Thoracic aorta (tissue), 2 donors: ENCODE measurements around the gene DIP2B. TPM values are rescaled to one million over a fixed set of nuclear protein-coding genes. Genes with fewer than 3 reads are reported as not detected.

Experiments
- ATAC-seq: fragments of 150-250 bp; one replicate; pipeline ENCODE4 v1.8.0; 2017; ENCODE audit warnings: low read depth; ENCODE audit not compliant: insufficient number of reproducible peaks, low FRiP score
- DNase-seq: peaks from one replicate; pipeline ENCODE4 v3.0.0-alpha.2; 2020; ENCODE audit warnings: low spot score
- H3K27ac ChIP-seq, 2 donors: fragments of 200-600 bp; sonication (generic); 1 replicate in 1 of 2; 2 replicates in 1 of 2; pipeline ENCODE4 v1.5.1; 2016; ENCODE audit warnings: mild to moderate bottlenecking in 2 of 2, moderate library complexity in 2 of 2
- H3K27me3 ChIP-seq: fragments of 200-600 bp; sonication (generic); replicated peaks from 2 replicates; pipeline ENCODE4 v1.6.0; 2016; ENCODE audit warnings: mild to moderate bottlenecking; ENCODE audit not compliant: insufficient read depth
- H3K36me3 ChIP-seq: fragments of 200-600 bp; sonication (generic); one replicate; pipeline ENCODE4 v1.5.1; 2016
- H3K4me1 ChIP-seq, 2 donors: fragments of 200-600 bp; sonication (generic); 1 replicate in 1 of 2; 2 replicates in 1 of 2; pipeline versions ENCODE4 v1.5.1 to v1.6.0; 2016; ENCODE audit warnings: low read depth in 2 of 2, mild to moderate bottlenecking in 1 of 2; ENCODE audit not compliant: control insufficient read depth in 1 of 2
- H3K4me3 ChIP-seq: fragments of 200-600 bp; sonication (generic); 2 replicates; pipeline ENCODE4 v1.5.1; 2016; ENCODE audit warnings: mild to moderate bottlenecking
- H3K9me3 ChIP-seq: fragments of 200-600 bp; sonication (generic); 2 replicates; pipeline ENCODE4 v1.5.1; 2016
- CTCF ChIP-seq: fragments of 200-600 bp; sonication (generic); IDR thresholded peaks from one replicate; pipeline ENCODE4 v1.5.1; 2019; ENCODE audit warnings: antibody characterized with exemption
- total RNA-seq, 2 donors: library from RNA; depleted of rRNA; stranded (reverse); fragments of >200 nt; gene quantifications; one replicate each; pipeline versions ENCODE4 v1.1.0 to v1.2.3, GENCODE V29; 2016

The DIP2B gene
- total RNA-seq, 2 donors from 2014 or later = 22.3 to 22.9 TPM

GRCh38 chr12:50523772-50524171 is 19.0 kb downstream of the DIP2B start:
- H3K36me3 ChIP-seq = no peaks in the 10 kb centered on the region
- H3K27me3 ChIP-seq = no peaks in the 10 kb centered on the region
- no peak for ATAC-seq
- DNase-seq = no peak
- peaks cover 4 to 12% of the 10 kb centered on the region in 2 donors for H3K4me1 ChIP-seq
- no peak overlapping the region for H3K4me3 ChIP-seq
- no peaks in the 10 kb centered on the region for H3K9me3 ChIP-seq
- no peak overlapping the region for H3K27ac ChIP-seq
- TF ChIP-seq CTCF = no peak

GRCh38 chr12:50524621-50525020 is 19.8 kb downstream of the DIP2B start:
- ATAC-seq (no peak), DNase-seq (no peak)
- no peaks in the 10 kb centered on the region for H3K9me3 ChIP-seq
- no peak overlapping the region for H3K4me3 ChIP-seq
- H3K27ac ChIP-seq = no peak overlapping the region
- H3K36me3 ChIP-seq = no peaks in the 10 kb centered on the region
- no peaks in the 10 kb centered on the region for H3K27me3 ChIP-seq
- no peak for TF ChIP-seq CTCF
- peaks cover 1 to 12% of the 10 kb centered on the region in 2 donors for H3K4me1 ChIP-seq

GRCh38 chr12:50525422-50525821 is 20.6 kb downstream of the DIP2B start:
- no peaks in the 10 kb centered on the region for H3K9me3 ChIP-seq
- H3K27ac ChIP-seq = no peak overlapping the region
- TF ChIP-seq CTCF = no peak
- H3K4me3 ChIP-seq = no peak overlapping the region
- DNase-seq (no peak), ATAC-seq (no peak)
- no peaks in the 10 kb centered on the region for H3K36me3 ChIP-seq
- H3K4me1 ChIP-seq = peaks cover 0 to 12% of the 10 kb centered on the region in 2 donors
- no peaks in the 10 kb centered on the region for H3K27me3 ChIP-seq

GRCh38 chr12:50527359-50527726 is 22.6 kb downstream of the DIP2B start:
- Histone ChIP-seq H3K9me3 (no peaks in the 10 kb centered on the region), H3K27ac (no peak overlapping the region), H3K27me3 (no peaks in the 10 kb centered on the region), H3K4me3 (no peak overlapping the region), H3K36me3 (no peaks in the 10 kb centered on the region), H3K4me1 (no peaks in the 10 kb centered on the region)
- ATAC-seq = no peak
- DNase-seq = no peak
- TF ChIP-seq CTCF = no peak

GRCh38 chr12:50528800-50529199 is 24.0 kb downstream of the DIP2B start:
- Histone ChIP-seq H3K4me1 (no peaks in the 10 kb centered on the region), H3K27ac (no peak overlapping the region), H3K4me3 (no peak overlapping the region), H3K9me3 (no peaks in the 10 kb centered on the region), H3K27me3 (no peaks in the 10 kb centered on the region), H3K36me3 (no peaks in the 10 kb centered on the region)
- DNase-seq (no peak), ATAC-seq (no peak)
- no peak for TF ChIP-seq CTCF
